Measurements from ENCODE around the gene TUBGCP5.

DNA sequence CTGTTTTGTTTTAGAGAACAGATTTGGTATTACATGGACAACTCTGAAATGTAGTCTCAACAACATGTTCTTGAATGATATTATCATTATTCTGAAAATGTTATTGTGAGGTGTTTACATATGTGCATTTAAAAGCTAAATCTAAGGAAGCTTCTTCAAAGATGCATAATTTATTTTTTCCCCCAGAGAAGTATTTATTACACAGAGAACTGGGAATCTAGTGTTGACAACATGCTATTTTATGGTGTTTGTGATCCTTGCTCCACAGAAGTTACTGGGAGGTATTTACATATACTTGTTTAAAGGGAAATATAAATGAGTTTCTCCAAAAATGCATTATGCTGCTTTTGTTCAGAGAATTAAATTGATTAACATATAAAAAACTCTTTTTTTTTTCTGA, 18.3 kb upstream of the TUBGCP5 start:
- TF ChIP-seq, protein P1, sequence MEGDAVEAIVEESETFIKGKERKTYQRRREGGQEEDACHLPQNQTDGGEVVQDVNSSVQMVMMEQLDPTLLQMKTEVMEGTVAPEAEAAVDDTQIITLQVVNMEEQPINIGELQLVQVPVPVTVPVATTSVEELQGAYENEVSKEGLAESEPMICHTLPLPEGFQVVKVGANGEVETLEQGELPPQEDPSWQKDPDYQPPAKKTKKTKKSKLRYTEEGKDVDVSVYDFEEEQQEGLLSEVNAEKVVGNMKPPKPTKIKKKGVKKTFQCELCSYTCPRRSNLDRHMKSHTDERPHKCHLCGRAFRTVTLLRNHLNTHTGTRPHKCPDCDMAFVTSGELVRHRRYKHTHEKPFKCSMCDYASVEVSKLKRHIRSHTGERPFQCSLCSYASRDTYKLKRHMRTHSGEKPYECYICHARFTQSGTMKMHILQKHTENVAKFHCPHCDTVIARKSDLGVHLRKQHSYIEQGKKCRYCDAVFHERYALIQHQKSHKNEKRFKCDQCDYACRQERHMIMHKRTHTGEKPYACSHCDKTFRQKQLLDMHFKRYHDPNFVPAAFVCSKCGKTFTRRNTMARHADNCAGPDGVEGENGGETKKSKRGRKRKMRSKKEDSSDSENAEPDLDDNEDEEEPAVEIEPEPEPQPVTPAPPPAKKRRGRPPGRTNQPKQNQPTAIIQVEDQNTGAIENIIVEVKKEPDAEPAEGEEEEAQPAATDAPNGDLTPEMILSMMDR (conservative IDR thresholded peaks at IDR 0.05; ENCODE audit: low read depth, low read length): no peak
- no peak for TF ChIP-seq POLR2A (IDR thresholded peaks at IDR 0.05; ENCODE audit: low read depth, low read length)
- TF ChIP-seq MAFK (IDR thresholded peaks at IDR 0.05; ENCODE audit: low read depth, low read length): no peak
- TF ChIP-seq SMC3 (IDR thresholded peaks at IDR 0.05; ENCODE audit: low read depth, low read length): no peak
- no peak for TF ChIP-seq BHLHE40 (IDR thresholded peaks at IDR 0.05; ENCODE audit: low read depth, low read length)
- no peak for TF ChIP-seq MAZ (IDR thresholded peaks at IDR 0.05; ENCODE audit: borderline replicate concordance, low read depth, low read length)

Measured in IMR-90 (cell line).